BLaER1 (cell line): Measurements from ENCODE around the gene PISD.

Experiments used
- H3K27ac ChIP-seq: shearing (Covaris generic); formaldehyde crosslinking; 2 replicates; pipeline ENCODE4 v1.8.1; 2022
- H3K27me3 ChIP-seq: shearing (Covaris generic); formaldehyde crosslinking; 2 replicates; pipeline ENCODE4 v1.8.1; 2022
- H3K36me3 ChIP-seq: shearing (Covaris generic); formaldehyde crosslinking; 2 replicates; pipeline ENCODE4 v1.8.1; 2022
- H3K4me1 ChIP-seq: shearing (Covaris generic); formaldehyde crosslinking; 2 replicates; pipeline ENCODE4 v1.8.1; 2022
- H3K4me2 ChIP-seq: shearing (Covaris generic); formaldehyde crosslinking; 2 replicates; pipeline ENCODE4 v1.8.1; 2022
- H3K4me3 ChIP-seq: shearing (Covaris generic); formaldehyde crosslinking; 2 replicates; pipeline ENCODE4 v1.8.1; 2022
- H3K9ac ChIP-seq: shearing (Covaris generic); formaldehyde crosslinking; 2 replicates; pipeline ENCODE4 v1.8.1; 2022
- H3K9me3 ChIP-seq: shearing (Covaris generic); formaldehyde crosslinking; 2 replicates; pipeline ENCODE4 v1.8.1; 2022
- H4K20me1 ChIP-seq: shearing (Covaris generic); formaldehyde crosslinking; 2 replicates; pipeline ENCODE4 v1.8.1; 2022
- Cebpa-rat ChIP-seq: shearing (Covaris generic); IDR thresholded peaks from 2 replicates; pipeline ENCODE4 v1.8.1; 2022

Gene PISD

GRCh38 chr22:31637891-31638618, 24.0 kb downstream of the PISD start:
- TF ChIP-seq Cebpa-rat, result no peak
- Histone ChIP-seq H3K27me3 (no peaks in the 10 kb centered on the region), H4K20me1 (peaks cover 42% of the 10 kb centered on the region), H3K9me3 (no peaks in the 10 kb centered on the region), H3K4me1 (peaks cover 81% of the 10 kb centered on the region), H3K4me3 (peak overlapping the region; percentile 70), H3K27ac (peak overlapping the region; percentile 93), H3K36me3 (peaks cover 19% of the 10 kb centered on the region), H3K4me2 (peak overlapping the region; percentile 99), H3K9ac (peak overlapping the region; percentile 91)

- peak overlapping the region; percentile 93 for H3K27ac ChIP-seq
- peak overlapping the region; percentile 99 for H3K4me2 ChIP-seq
- H3K4me3 ChIP-seq, result peak overlapping the region; percentile 70
Observed at GRCh38 chr22:31637447-31637890, 24.5 kb downstream of the PISD start.

GRCh38 chr22:31635638-31636306, 26.2 kb downstream of the PISD start:
- Histone ChIP-seq H3K9ac (no peak overlapping the region), H3K9me3 (no peaks in the 10 kb centered on the region), H3K4me1 (peaks cover 97% of the 10 kb centered on the region), H3K27me3 (no peaks in the 10 kb centered on the region), H4K20me1 (peaks cover 55% of the 10 kb centered on the region), H3K27ac (0 out of 2 replicates have a peak overlapping the region, but pooled peaks have one; percentile 24), H3K36me3 (peaks cover 13% of the 10 kb centered on the region; the same call in 1 of the 2 replicates), H3K4me2 (peak overlapping the region; percentile 37; the same call in 1 of the 2 replicates), H3K4me3 (no peak overlapping the region)
- TF ChIP-seq Cebpa-rat, result no peak

More at GRCh38 chr22:31637447-31637890, 24.5 kb downstream of the PISD start:
- no peaks in the 10 kb centered on the region for H3K9me3 ChIP-seq
- peak overlapping the region; percentile 91 for H3K9ac ChIP-seq
- TF ChIP-seq Cebpa-rat, result no peak
- peaks cover 47% of the 10 kb centered on the region for H4K20me1 ChIP-seq
- H3K36me3 ChIP-seq, result peaks cover 17% of the 10 kb centered on the region
- no peaks in the 10 kb centered on the region for H3K27me3 ChIP-seq
- peaks cover 87% of the 10 kb centered on the region for H3K4me1 ChIP-seq

- Histone ChIP-seq H3K4me3 (peak overlapping the region; percentile 66), H3K36me3 (peaks cover 31% of the 10 kb centered on the region), H3K27ac (peak overlapping the region; percentile 95), H4K20me1 (peaks cover 79% of the 10 kb centered on the region), H3K4me2 (peak overlapping the region; percentile 89), H3K4me1 (peaks cover 95% of the 10 kb centered on the region), H3K9ac (peak overlapping the region; percentile 84), H3K9me3 (no peaks in the 10 kb centered on the region), H3K27me3 (no peaks in the 10 kb centered on the region)
- TF ChIP-seq Cebpa-rat, result no peak
Observed at GRCh38 chr22:31631436-31631835, 30.6 kb downstream of the PISD start.

GRCh38 chr22:31630331-31631329, 31.4 kb downstream of the PISD start:
- H3K9ac ChIP-seq, result peak overlapping the region; percentile 84
- TF ChIP-seq Cebpa-rat, result no peak
- H3K27me3 ChIP-seq, result no peaks in the 10 kb centered on the region
- H3K4me2 ChIP-seq, result peak overlapping the region; percentile 89
- peak overlapping the region; percentile 95 for H3K27ac ChIP-seq
- H3K9me3 ChIP-seq, result no peaks in the 10 kb centered on the region
- H4K20me1 ChIP-seq, result peaks cover 82% of the 10 kb centered on the region
- H3K4me3 ChIP-seq, result peak overlapping the region; percentile 66
- H3K36me3 ChIP-seq, result peaks cover 39% of the 10 kb centered on the region
- H3K4me1 ChIP-seq, result peaks cover 95% of the 10 kb centered on the region

GRCh38 chr22:31629741-31630184, 32.3 kb downstream of the PISD start:
- peak overlapping the region; percentile 66 for H3K4me3 ChIP-seq
- peak overlapping the region; percentile 89 for H3K4me2 ChIP-seq
- H3K4me1 ChIP-seq, result peaks cover 92% of the 10 kb centered on the region
- H3K27me3 ChIP-seq, result no peaks in the 10 kb centered on the region
- H3K9me3 ChIP-seq, result no peaks in the 10 kb centered on the region
- peaks cover 48% of the 10 kb centered on the region for H3K36me3 ChIP-seq
- H3K9ac ChIP-seq, result peak overlapping the region; percentile 84
- peaks cover 82% of the 10 kb centered on the region for H4K20me1 ChIP-seq
- TF ChIP-seq Cebpa-rat, result no peak
- H3K27ac ChIP-seq, result peak overlapping the region; percentile 95

- H3K36me3 ChIP-seq, result peaks cover 53% of the 10 kb centered on the region
- H3K27me3 ChIP-seq, result no peaks in the 10 kb centered on the region
- H3K4me1 ChIP-seq, result peaks cover 92% of the 10 kb centered on the region
- peaks cover 82% of the 10 kb centered on the region for H4K20me1 ChIP-seq
- H3K27ac ChIP-seq, result peak overlapping the region; percentile 95
- H3K9me3 ChIP-seq, result no peaks in the 10 kb centered on the region
- no peak for TF ChIP-seq Cebpa-rat
- H3K4me3 ChIP-seq, result peak overlapping the region; percentile 66; the same call in 1 of the 2 replicates
- peak overlapping the region; percentile 84 for H3K9ac ChIP-seq
- peak overlapping the region; percentile 89 for H3K4me2 ChIP-seq
Observed at GRCh38 chr22:31628969-31629708, 32.9 kb downstream of the PISD start.

GRCh38 chr22:31628362-31628761, 33.7 kb downstream of the PISD start:
- H3K9me3 ChIP-seq, result no peaks in the 10 kb centered on the region
- peaks cover 84% of the 10 kb centered on the region for H4K20me1 ChIP-seq
- 0 out of 2 replicates have a peak overlapping the region, but pooled peaks have one; percentile 48 for H3K9ac ChIP-seq
- TF ChIP-seq Cebpa-rat, result no peak
- H3K36me3 ChIP-seq, result peaks cover 60% of the 10 kb centered on the region
- H3K27me3 ChIP-seq, result no peaks in the 10 kb centered on the region
- H3K4me2 ChIP-seq, result peak overlapping the region; percentile 89
- H3K4me3 ChIP-seq, result no peak overlapping the region
- peaks cover 89% of the 10 kb centered on the region for H3K4me1 ChIP-seq
- H3K27ac ChIP-seq, result peak overlapping the region; percentile 67
